CD14-positive monocyte (primary cell): ENCODE results near the gene EIF5AL1. TPM values are rescaled to one million over a fixed set of nuclear protein-coding genes. Genes with fewer than 3 reads are reported as not detected.

Experiments used
- DNase-seq, 3 donors: peaks; one replicate each; pipeline ENCODE4 v3.0.0-alpha.2; 2011 to 2022
- H2AFZ ChIP-seq: 2 replicates; pipeline ENCODE4 v1.6.0; 2012; ENCODE audit warnings: mild to moderate bottlenecking, low read depth, low read length, inconsistent platforms; ENCODE audit not compliant: insufficient read depth, poor library complexity, severe bottlenecking
- H3K27ac ChIP-seq, 2 donors: 1 replicate in 1 of 2; 2 replicates in 1 of 2; pipeline ENCODE4 v1.5.1; 2012 to 2013; ENCODE audit warnings: low read length in 2 of 2, control low read depth in 1 of 2, inconsistent platforms in 1 of 2, low read depth in 1 of 2, mild to moderate bottlenecking in 1 of 2
- H3K27me3 ChIP-seq, 2 donors: one replicate each; pipeline versions ENCODE4 v1.6.0 to v1.6.1; 2011 to 2013; ENCODE audit warnings: low read length in 2 of 2; ENCODE audit not compliant: control insufficient read depth in 2 of 2, insufficient read depth in 2 of 2
- H3K36me3 ChIP-seq, 2 donors: replicated peaks in 1 of 2; 1 replicate in 1 of 2; 2 replicates in 1 of 2; pipeline versions ENCODE4 v1.5.1 to v1.6.1; 2012 to 2013; ENCODE audit warnings: low read length in 2 of 2, control low read depth in 1 of 2, inconsistent platforms in 1 of 2, mild to moderate bottlenecking in 1 of 2; ENCODE audit not compliant: insufficient read depth in 2 of 2, control insufficient read depth in 1 of 2
- H3K4me1 ChIP-seq, 2 donors: 1 replicate in 1 of 2; 2 replicates in 1 of 2; pipeline versions ENCODE4 v1.5.1 to v1.6.1; 2012 to 2013; ENCODE audit warnings: low read length in 2 of 2, control low read depth in 1 of 2, inconsistent platforms in 1 of 2, mild to moderate bottlenecking in 1 of 2, moderate library complexity in 1 of 2; ENCODE audit not compliant: insufficient read depth in 2 of 2, control insufficient read depth in 1 of 2
- H3K4me2 ChIP-seq: replicated peaks from 2 replicates; pipeline ENCODE3; 2012; ENCODE audit warnings: low read length, moderate library complexity, mild to moderate bottlenecking; ENCODE audit not compliant: poor library complexity, severe bottlenecking; ENCODE audit errors: extremely low read depth
- H3K4me3 ChIP-seq, 3 experiments: fragments of 200-600 bp in 1 of 3; sonication (generic) in 1 of 3; replicated peaks in 1 of 3; 1 replicate in 2 of 3; 2 replicates in 1 of 3; pipeline ENCODE4 v1.5.1; 2011 to 2013; ENCODE audit warnings: low read length in 3 of 3, mild to moderate bottlenecking in 3 of 3, control low read depth in 2 of 3, low read depth in 2 of 3, inconsistent platforms in 1 of 3, moderate library complexity in 1 of 3
- H3K79me2 ChIP-seq: 2 replicates; pipeline ENCODE4 v1.6.0; 2012; ENCODE audit warnings: mild to moderate bottlenecking, control low read depth, inconsistent platforms, low read length, moderate library complexity; ENCODE audit not compliant: insufficient read depth
- H3K9ac ChIP-seq: 2 replicates; pipeline ENCODE4 v1.6.0; 2017; ENCODE audit warnings: low read length, mild to moderate bottlenecking; ENCODE audit not compliant: insufficient read depth, poor library complexity, severe bottlenecking
- H3K9me3 ChIP-seq, 2 donors: replicated peaks in 1 of 2; 1 replicate in 1 of 2; 2 replicates in 1 of 2; pipeline versions ENCODE4 v1.5.1 to v1.6.1; 2012 to 2013; ENCODE audit warnings: low read length in 2 of 2, control low read depth in 1 of 2; ENCODE audit not compliant: control insufficient read depth in 1 of 2, insufficient read depth in 1 of 2
- H4K20me1 ChIP-seq: 2 replicates; pipeline ENCODE4 v1.6.0; 2012; ENCODE audit warnings: mild to moderate bottlenecking, low read length, control low read depth, moderate library complexity; ENCODE audit not compliant: insufficient read depth
- H3K27ac Mint-ChIP-seq, 7 donors: one replicate each; pipeline ENCODE4 v1.8.0; 2020; ENCODE audit warnings: mild to moderate bottlenecking in 7 of 7, mixed read lengths in 7 of 7, moderate library complexity in 6 of 7, inconsistent platforms in 2 of 7
- H3K27me3 Mint-ChIP-seq, 3 donors: one replicate each; pipeline ENCODE4 v1.8.0; 2021 to 2022; ENCODE audit warnings: low read depth in 3 of 3, mild to moderate bottlenecking in 3 of 3, mixed read lengths in 3 of 3, moderate library complexity in 3 of 3, inconsistent platforms in 1 of 3
- H3K36me3 Mint-ChIP-seq, 2 donors: one replicate each; pipeline ENCODE4 v1.8.0; 2020; ENCODE audit warnings: mixed read lengths in 2 of 2, inconsistent platforms in 1 of 2, mild to moderate bottlenecking in 1 of 2
- H3K4me1 Mint-ChIP-seq: one replicate; pipeline ENCODE4 v1.8.0; 2020; ENCODE audit warnings: mild to moderate bottlenecking, mixed read lengths
- H3K4me3 Mint-ChIP-seq, 2 donors: one replicate each; pipeline ENCODE4 v1.8.0; 2020; ENCODE audit warnings: mild to moderate bottlenecking in 2 of 2, mixed read lengths in 2 of 2, moderate library complexity in 1 of 2
- H3K9me3 Mint-ChIP-seq, 7 donors: one replicate each; pipeline ENCODE4 v1.8.0; 2020 to 2022; ENCODE audit warnings: mixed read lengths in 7 of 7, mild to moderate bottlenecking in 6 of 7, moderate library complexity in 6 of 7, inconsistent platforms in 2 of 7
- WGBS: methylation state at CpG from one replicate; pipeline ENCODE4 v1.1.5; 2013; ENCODE audit warnings: missing lambda C conversion rate; ENCODE audit not compliant: insufficient coverage; 5-methylcytosine and 5-hydroxymethylcytosine counted together
- intact Hi-C, 2 donors: fragments of 100-400 bp; cut with micrococcal nuclease; formaldehyde crosslinking; loops; one replicate each; pipeline versions ENCODE4 v1.15.0 to v1.15.1; 2023
- polyA plus RNA-seq, 3 donors: library from polyadenylated mRNA; depleted of rRNA in 1 of 3; unstranded in 2 of 3; stranded (reverse) in 1 of 3; fragments of 300-500 nt in 2 of 3; fragments of >200 nt in 1 of 3; fragmentation: Illumina TruSeq in 2 of 3; gene quantifications; 1 replicate in 2 of 3; 2 replicates in 1 of 3; pipeline ENCODE4 v1.2.3, GENCODE V29; 2012 to 2021
- TF ChIP-seq, protein P1 (sequence below): fragments of 200-600 bp; IDR thresholded peaks from one replicate; pipeline ENCODE4 v1.8.0; 2022; ENCODE audit warnings: antibody characterized with exemption, mild to moderate bottlenecking

The EIF5AL1 gene
- polyA plus RNA-seq, 3 donors: 0.16 to 1.7 (median 0.17) TPM

DNA sequence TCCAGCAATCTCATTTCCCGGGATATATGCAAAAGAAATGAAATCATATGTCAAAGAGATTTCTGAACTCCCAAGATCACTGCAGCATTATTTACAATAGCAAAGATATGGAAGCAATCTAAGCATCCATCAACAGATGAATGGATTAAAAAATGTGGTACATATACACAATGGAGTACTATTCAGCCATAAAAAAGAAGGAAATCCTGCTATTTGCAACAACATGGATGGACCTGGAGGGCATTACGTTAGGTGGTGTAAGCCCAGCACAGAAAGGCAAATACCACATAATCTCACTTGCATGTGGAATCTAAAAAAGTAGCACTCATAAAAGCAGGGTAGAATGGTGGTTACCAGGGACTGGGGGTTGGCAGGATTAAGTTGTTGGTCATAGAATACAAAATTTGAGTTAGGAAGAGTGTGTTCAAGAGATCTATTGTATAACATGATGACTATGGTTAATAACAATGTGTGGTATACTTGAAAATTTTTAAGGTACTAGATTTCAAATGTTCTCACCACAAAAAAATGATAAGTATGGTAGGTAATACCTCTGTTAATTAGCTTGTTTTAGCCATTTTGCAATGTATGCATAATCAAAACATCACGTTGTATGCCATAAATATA, 32.9 kb upstream of the EIF5AL1 start:
- TF ChIP-seq, protein P1, sequence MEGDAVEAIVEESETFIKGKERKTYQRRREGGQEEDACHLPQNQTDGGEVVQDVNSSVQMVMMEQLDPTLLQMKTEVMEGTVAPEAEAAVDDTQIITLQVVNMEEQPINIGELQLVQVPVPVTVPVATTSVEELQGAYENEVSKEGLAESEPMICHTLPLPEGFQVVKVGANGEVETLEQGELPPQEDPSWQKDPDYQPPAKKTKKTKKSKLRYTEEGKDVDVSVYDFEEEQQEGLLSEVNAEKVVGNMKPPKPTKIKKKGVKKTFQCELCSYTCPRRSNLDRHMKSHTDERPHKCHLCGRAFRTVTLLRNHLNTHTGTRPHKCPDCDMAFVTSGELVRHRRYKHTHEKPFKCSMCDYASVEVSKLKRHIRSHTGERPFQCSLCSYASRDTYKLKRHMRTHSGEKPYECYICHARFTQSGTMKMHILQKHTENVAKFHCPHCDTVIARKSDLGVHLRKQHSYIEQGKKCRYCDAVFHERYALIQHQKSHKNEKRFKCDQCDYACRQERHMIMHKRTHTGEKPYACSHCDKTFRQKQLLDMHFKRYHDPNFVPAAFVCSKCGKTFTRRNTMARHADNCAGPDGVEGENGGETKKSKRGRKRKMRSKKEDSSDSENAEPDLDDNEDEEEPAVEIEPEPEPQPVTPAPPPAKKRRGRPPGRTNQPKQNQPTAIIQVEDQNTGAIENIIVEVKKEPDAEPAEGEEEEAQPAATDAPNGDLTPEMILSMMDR: no peak
- H3K27me3 Mint-ChIP-seq: peaks cover 11 to 12% (median 11%) of the 10 kb centered on the region in 3 donors
- H3K4me2 ChIP-seq: no peak overlapping the region
- no peak overlapping the region for H3K4me3 Mint-ChIP-seq
- H3K36me3 ChIP-seq: no peaks in the 10 kb centered on the region
- no peaks in the 10 kb centered on the region for H3K4me1 Mint-ChIP-seq
- no peaks in the 10 kb centered on the region for H3K79me2 ChIP-seq
- no peaks in the 10 kb centered on the region for H3K9me3 ChIP-seq
- no peak overlapping the region for H3K27ac ChIP-seq
- peaks cover 0 to 2% (median 0%) of the 10 kb centered on the region in 7 donors for H3K9me3 Mint-ChIP-seq
- no CpG with 5 or more reads among the region's 3 CpGs for WGBS
- intact Hi-C loops: no loop called here
- no peak overlapping the region for H3K27ac Mint-ChIP-seq
- no peaks in the 10 kb centered on the region for H4K20me1 ChIP-seq
- H3K36me3 Mint-ChIP-seq: no peaks in the 10 kb centered on the region
- H3K27me3 ChIP-seq: no peaks in the 10 kb centered on the region
- DNase-seq: no peak
- H3K4me1 ChIP-seq: no peaks in the 10 kb centered on the region
- H2AFZ ChIP-seq: no peak overlapping the region
- no peak overlapping the region for H3K9ac ChIP-seq
- H3K4me3 ChIP-seq: no peak overlapping the region

DNA sequence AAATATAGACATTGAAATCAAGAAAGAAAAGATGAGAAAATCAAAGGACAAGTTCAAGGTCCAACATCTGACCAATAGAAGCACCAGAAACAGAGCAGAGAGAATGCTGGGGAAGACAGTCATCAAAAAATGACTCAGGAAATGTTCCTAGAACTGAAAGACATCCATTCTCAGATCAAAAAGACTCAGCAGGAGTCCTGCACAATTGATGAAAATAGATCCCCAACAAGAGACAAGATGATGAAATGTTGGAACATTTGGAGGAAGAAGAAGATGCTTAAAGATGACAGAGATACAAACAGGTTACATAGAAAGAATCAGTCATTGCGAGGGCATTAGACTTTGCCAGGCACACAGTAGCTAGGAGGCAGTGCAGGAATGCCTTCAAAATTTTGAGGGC, 30.0 kb upstream of the EIF5AL1 start:
- Mint-ChIP-seq H3K9me3 (peaks cover 0 to 2% (median 0%) of the 10 kb centered on the region in 7 donors), H3K4me3 (peak overlapping the region in 1 of 2 donors; percentile 0), H3K4me1 (no peaks in the 10 kb centered on the region), H3K27me3 (peaks cover 10 to 18% (median 14%) of the 10 kb centered on the region in 3 donors), H3K36me3 (no peaks in the 10 kb centered on the region), H3K27ac (no peak overlapping the region)
- Histone ChIP-seq H3K9me3 (no peaks in the 10 kb centered on the region), H2AFZ (no peak overlapping the region), H3K79me2 (no peaks in the 10 kb centered on the region), H3K4me1 (no peaks in the 10 kb centered on the region), H4K20me1 (no peaks in the 10 kb centered on the region), H3K4me2 (no peak overlapping the region), H3K9ac (no peak overlapping the region), H3K36me3 (no peaks in the 10 kb centered on the region), H3K4me3 (no peak overlapping the region), H3K27me3 (no peaks in the 10 kb centered on the region), H3K27ac (no peak overlapping the region)
- peak in 1 of 3 donors; percentile 17 for DNase-seq
- WGBS: no CpG with 5 or more reads among the region's 1 CpG
- intact Hi-C loops: no loop called here
- TF ChIP-seq, protein P1: no peak
